ENCODE results near the gene AP4M1.
"Not testable (repeated sequence)": the region's sequence is repeated elsewhere in the genome, so short reads cannot be mapped to it uniquely, and the experiment has no call there.

Gene AP4M1

GRCh38 chr7:100137851-100138760 lies 36.7 kb downstream of the AP4M1 start:
- no peak for DNase-seq

- no peak for DNase-seq
Measured at GRCh38 chr7:100141555-100141949, 40.1 kb downstream of the AP4M1 start.

- DNase-seq = no peak
Measured at GRCh38 chr7:100142461-100142860, 41.0 kb downstream of the AP4M1 start.

- DNase-seq = not testable (repeated sequence)
Measured at GRCh38 chr7:100146350-100146749, 44.9 kb downstream of the AP4M1 start.

GRCh38 chr7:100147278-100147677 lies 45.8 kb downstream of the AP4M1 start:
- DNase-seq = no peak

GRCh38 chr7:100148225-100148558 lies 46.7 kb downstream of the AP4M1 start:
- no peak for DNase-seq

GRCh38 chr7:100148559-100149328 lies 47.3 kb downstream of the AP4M1 start, which contains the start of gene LAMTOR4:
Gene LAMTOR4, plus strand, starts transcription at chr7:100148918. Its CDS starts 55 bp downstream, at chr7:100148973.
- DNase-seq = peak; percentile 80 to 96

- peak in 1 of 2 donors; percentile 32 for DNase-seq
Measured at GRCh38 chr7:100152404-100152803, 51.0 kb downstream of the AP4M1 start.

- no peak for DNase-seq
Measured at GRCh38 chr7:100152937-100153666, 51.7 kb downstream of the AP4M1 start.

- no peak for DNase-seq
Measured at GRCh38 chr7:100153708-100154535, 52.5 kb downstream of the AP4M1 start.

GRCh38 chr7:100154651-100155491 lies 53.4 kb downstream of the AP4M1 start:
- no peak for DNase-seq

GRCh38 chr7:100155553-100156317 lies 54.3 kb downstream of the AP4M1 start:
- DNase-seq = no peak

GRCh38 chr7:100156331-100157068 lies 55.1 kb downstream of the AP4M1 start:
- no peak for DNase-seq

GRCh38 chr7:100157069-100157333 lies 55.6 kb downstream of the AP4M1 start:
- no peak for DNase-seq

- no peak for DNase-seq
Measured at GRCh38 chr7:100157334-100158228, 56.1 kb downstream of the AP4M1 start.

Data from bone marrow (tissue), 2 donors.